NB4 (cell line): ENCODE results near the gene CHCHD6.

ENCODE experiments used
- DNase-seq: peaks from one replicate; pipeline ENCODE4 v3.0.0; 2010; ENCODE audit warnings: low read depth
- H3K4me3 ChIP-seq: one replicate; pipeline ENCODE4 v1.5.1; 2011; ENCODE audit warnings: mild to moderate bottlenecking, low read depth, low read length, moderate library complexity
- MYC ChIP-seq: IDR thresholded peaks from 2 replicates; pipeline ENCODE4 v1.6.1; 2011; ENCODE audit warnings: low read depth, low read length
- POLR2A ChIP-seq: IDR thresholded peaks from 2 replicates; pipeline ENCODE4 v1.6.1; 2011; ENCODE audit warnings: mild to moderate bottlenecking; ENCODE audit not compliant: insufficient read length; ENCODE audit errors: extremely low read depth
- TF ChIP-seq, protein P1 (sequence below): IDR thresholded peaks from 2 replicates; pipeline ENCODE4 v1.6.1; 2011; ENCODE audit warnings: low read depth, low read length
- TF ChIP-seq, protein P2 (sequence below): IDR thresholded peaks from one replicate; pipeline ENCODE4 v1.5.1; 2012; ENCODE audit warnings: low read depth, low read length

The CHCHD6 gene

DNA sequence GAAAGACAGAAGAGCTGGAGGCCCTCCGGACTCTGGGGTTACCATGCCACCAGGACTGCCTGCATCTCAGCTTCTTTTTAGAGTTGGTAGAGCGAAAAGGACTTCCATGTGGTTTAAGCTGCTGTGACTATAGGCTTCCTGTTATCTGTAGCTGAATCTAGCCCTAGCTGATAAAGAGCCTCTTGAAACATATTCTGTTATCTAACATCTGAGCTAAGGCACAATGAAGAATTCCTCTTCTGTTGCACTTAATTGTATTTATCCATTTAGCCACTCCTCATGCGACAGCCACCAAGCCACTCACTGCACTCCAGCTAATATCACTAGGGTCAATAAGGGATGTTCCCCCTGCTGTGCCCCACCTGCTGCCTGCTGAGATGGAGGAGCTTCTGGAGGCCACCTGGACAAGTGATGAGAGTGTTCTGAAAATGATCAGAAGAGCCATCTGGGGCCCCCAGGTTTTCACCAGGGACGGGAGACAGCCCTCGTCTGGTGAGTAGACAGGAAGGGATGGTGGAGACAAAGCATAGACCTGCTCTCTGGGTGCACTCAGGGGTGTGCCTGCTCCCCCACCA is 184.2 kb downstream of the CHCHD6 start:
- DNase-seq = no peak
- no peak overlapping the region for H3K4me3 ChIP-seq
- TF ChIP-seq, protein P1, sequence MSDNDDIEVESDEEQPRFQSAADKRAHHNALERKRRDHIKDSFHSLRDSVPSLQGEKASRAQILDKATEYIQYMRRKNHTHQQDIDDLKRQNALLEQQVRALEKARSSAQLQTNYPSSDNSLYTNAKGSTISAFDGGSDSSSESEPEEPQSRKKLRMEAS = no peak
- TF ChIP-seq, protein P2, sequence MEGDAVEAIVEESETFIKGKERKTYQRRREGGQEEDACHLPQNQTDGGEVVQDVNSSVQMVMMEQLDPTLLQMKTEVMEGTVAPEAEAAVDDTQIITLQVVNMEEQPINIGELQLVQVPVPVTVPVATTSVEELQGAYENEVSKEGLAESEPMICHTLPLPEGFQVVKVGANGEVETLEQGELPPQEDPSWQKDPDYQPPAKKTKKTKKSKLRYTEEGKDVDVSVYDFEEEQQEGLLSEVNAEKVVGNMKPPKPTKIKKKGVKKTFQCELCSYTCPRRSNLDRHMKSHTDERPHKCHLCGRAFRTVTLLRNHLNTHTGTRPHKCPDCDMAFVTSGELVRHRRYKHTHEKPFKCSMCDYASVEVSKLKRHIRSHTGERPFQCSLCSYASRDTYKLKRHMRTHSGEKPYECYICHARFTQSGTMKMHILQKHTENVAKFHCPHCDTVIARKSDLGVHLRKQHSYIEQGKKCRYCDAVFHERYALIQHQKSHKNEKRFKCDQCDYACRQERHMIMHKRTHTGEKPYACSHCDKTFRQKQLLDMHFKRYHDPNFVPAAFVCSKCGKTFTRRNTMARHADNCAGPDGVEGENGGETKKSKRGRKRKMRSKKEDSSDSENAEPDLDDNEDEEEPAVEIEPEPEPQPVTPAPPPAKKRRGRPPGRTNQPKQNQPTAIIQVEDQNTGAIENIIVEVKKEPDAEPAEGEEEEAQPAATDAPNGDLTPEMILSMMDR = no peak
- TF ChIP-seq POLR2A = no peak
- TF ChIP-seq MYC = no peak

DNA sequence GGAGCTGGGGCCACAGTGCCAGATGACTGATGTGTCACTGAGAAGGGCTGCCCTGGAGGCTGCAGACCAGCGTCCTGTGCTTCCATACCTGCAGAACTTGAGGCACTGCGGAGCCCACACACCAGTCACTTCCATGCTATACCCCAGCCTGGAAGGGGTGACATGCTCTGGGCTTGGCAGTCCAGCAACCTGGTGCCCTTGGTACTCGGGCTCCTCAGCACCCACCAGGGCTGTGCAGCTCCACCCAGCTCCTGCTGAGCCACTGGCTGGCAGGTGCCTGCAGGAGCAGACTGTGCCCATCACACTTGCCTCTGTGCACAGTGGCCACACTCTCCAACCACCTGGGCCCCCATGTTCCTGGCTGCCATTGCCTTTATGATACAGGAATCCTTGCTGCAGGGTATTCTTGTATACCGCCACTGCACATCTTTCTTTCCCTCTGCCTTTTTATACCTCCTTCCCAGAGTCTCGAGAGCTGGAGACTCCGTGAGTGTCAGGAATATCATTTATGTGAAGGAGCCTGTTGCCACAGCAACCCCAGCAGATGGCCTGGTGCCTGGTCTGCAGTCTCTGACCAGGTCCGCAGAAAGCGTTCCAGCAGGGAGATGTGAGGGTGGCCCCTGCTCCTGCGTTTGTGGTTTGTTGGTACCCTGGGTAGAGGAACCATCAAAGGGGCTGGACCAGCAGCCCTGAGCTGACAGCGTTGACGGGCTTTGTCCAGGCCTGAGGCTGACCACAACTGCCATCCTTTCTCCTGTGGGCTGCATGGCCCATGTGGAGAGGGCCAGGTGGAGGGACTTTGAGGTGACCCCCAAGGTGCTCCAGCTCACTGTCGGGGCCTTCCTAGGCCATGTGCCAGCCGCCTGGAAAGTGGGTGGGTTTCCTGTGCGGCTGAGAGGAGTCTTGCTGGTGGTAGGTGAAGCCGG is 185.5 kb downstream of the CHCHD6 start:
- TF ChIP-seq, protein P1 = no peak
- no peak for TF ChIP-seq MYC
- TF ChIP-seq POLR2A = no peak
- TF ChIP-seq, protein P2 = no peak

DNA sequence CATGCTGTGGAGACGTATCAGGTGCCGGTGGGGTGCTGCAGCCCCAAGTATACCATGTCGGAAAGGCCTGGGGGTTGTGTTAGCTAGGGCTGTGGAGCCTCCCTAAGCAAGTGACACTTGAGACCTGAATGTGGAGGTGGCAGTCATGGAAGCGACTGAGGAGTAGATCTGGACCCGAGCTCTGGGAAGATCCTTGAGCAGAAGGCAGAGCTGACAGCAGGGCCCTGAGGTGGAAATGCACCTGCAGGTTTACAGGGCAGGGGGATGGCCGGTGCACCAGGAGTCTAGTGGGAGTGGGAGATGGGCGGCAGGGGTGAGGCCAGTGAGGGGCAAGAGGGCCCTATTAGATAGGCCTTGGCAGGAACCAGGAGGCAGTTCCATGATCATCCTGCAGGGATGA is 187.1 kb downstream of the CHCHD6 start:
- H3K4me3 ChIP-seq = no peak overlapping the region
- DNase-seq = no peak
- TF ChIP-seq MYC (no peak), POLR2A (no peak)
- TF ChIP-seq, protein P1 = no peak
- TF ChIP-seq, protein P2 = no peak

More for the DNA sequence above, 185.5 kb downstream of the CHCHD6 start:
- no peak overlapping the region for H3K4me3 ChIP-seq
- no peak for DNase-seq

DNA sequence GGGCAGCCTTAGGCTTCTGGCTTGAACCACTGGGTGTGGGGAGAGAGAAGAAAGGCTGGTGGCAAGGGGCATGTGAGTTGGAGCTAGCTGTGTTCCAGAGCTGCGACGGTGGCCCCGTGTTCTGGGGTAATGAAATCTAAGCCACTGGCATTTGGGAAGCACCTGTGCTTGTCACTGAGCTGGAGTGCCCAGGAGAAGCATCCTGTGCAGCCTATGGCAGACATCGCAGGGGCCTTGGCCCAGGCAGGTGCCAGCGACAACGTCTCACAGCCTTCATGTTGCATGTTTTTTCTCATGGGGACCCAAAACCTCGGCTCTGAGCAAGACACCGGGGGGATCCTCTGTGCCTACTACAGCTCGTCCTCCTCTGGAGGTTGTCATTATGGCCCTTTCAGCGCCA is 187.8 kb downstream of the CHCHD6 start:
- H3K4me3 ChIP-seq = no peak overlapping the region
- DNase-seq = no peak
- no peak for TF ChIP-seq MYC

DNA sequence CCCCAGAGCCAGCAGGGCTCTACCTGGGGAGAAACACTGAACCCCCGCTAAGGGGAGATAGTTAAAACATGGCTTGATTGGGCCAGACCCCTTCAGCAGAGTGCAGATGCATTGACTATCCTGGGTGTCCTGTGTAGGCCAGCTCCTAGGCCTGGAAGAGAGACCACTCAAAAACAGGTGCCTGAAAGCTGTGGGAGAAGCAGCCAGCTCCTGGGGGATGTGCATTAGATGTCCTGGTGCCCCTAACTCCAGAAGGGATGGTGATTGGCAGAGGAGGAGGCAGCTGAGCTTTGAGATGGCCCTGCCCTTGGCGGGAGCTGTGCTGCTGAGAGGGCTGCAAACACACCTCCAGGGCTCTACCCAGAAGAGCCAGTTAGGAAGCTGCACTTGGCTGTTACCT is 189.6 kb downstream of the CHCHD6 start:
- TF ChIP-seq, protein P1 = no peak
- TF ChIP-seq, protein P2 = no peak
- TF ChIP-seq POLR2A (no peak), MYC (no peak)
- DNase-seq = no peak
- no peak overlapping the region for H3K4me3 ChIP-seq

DNA sequence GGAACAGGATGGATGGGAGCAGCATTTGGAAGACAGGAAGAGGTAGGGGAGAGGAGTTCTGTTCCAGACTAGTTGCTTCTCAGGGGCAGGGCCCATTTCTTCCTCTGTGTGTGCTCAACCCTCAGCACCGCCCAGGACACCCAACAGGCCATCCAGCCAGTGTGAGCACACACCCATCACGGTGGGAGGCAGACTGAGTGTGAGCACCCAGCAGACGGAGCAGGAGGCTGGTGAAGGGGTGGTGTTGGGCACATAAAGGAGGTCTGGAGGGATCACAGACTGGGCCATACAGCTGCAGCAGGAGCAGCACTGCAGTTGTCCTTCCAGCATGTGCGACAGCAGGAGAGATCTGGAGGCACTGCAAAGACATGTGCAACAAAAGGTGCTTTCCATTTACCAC is 190.4 kb downstream of the CHCHD6 start:
- TF ChIP-seq, protein P2 = no peak
- TF ChIP-seq MYC (no peak), POLR2A (no peak)
- TF ChIP-seq, protein P1 = no peak

More for the DNA sequence above, 190.4 kb downstream of the CHCHD6 start:
- no peak for DNase-seq
- no peak overlapping the region for H3K4me3 ChIP-seq
